Measurements from ENCODE around the gene TEC. TPM values are rescaled to one million over a fixed set of nuclear protein-coding genes. Genes with fewer than 3 reads are reported as not detected.

The TEC gene
- total RNA-seq, 1 donor from 2014 or later = 1.8 TPM

GRCh38 chr4:48244665-48245064 is 25.0 kb downstream of the TEC start:
- Mint-ChIP-seq H3K36me3 (no peaks in the 10 kb centered on the region), H3K27me3 (no peaks in the 10 kb centered on the region), H3K4me1 (ENCODE audit: unreplicated experiment) (no peaks in the 10 kb centered on the region), H3K4me3 (no peak overlapping the region), H3K27ac (no peak overlapping the region), H3K9me3 (no peaks in the 10 kb centered on the region)
- DNase-seq (ENCODE audit: extremely low spot score, unreplicated experiment) = no peak
- TF ChIP-seq CTCF (conservative IDR thresholded peaks at IDR 0.05) = no peak

GRCh38 chr4:48243887-48244286 is 25.8 kb downstream of the TEC start:
- H3K36me3 Mint-ChIP-seq = no peaks in the 10 kb centered on the region
- TF ChIP-seq CTCF (conservative IDR thresholded peaks at IDR 0.05) = no peak
- H3K9me3 Mint-ChIP-seq = no peaks in the 10 kb centered on the region
- DNase-seq (ENCODE audit: extremely low spot score, unreplicated experiment) = no peak
- no peaks in the 10 kb centered on the region for H3K27me3 Mint-ChIP-seq
- H3K27ac Mint-ChIP-seq = no peak overlapping the region
- H3K4me1 Mint-ChIP-seq (ENCODE audit: unreplicated experiment) = no peaks in the 10 kb centered on the region
- no peak overlapping the region for H3K4me3 Mint-ChIP-seq

- no peak for DNase-seq (ENCODE audit: extremely low spot score, unreplicated experiment)
- Mint-ChIP-seq H3K4me3 (no peak overlapping the region), H3K27ac (no peak overlapping the region), H3K27me3 (no peaks in the 10 kb centered on the region), H3K4me1 (ENCODE audit: unreplicated experiment) (no peaks in the 10 kb centered on the region), H3K36me3 (no peaks in the 10 kb centered on the region), H3K9me3 (no peaks in the 10 kb centered on the region)
- TF ChIP-seq CTCF (conservative IDR thresholded peaks at IDR 0.05) = no peak
These were observed 26.2 kb downstream of the TEC start for GRCh38 chr4:48243429-48243828.

GRCh38 chr4:48242511-48243195 is 27.0 kb downstream of the TEC start:
- no peak for DNase-seq (ENCODE audit: extremely low spot score, unreplicated experiment)
- Mint-ChIP-seq H3K27me3 (no peaks in the 10 kb centered on the region), H3K4me3 (no peak overlapping the region), H3K9me3 (no peaks in the 10 kb centered on the region), H3K27ac (no peak overlapping the region), H3K36me3 (no peaks in the 10 kb centered on the region), H3K4me1 (ENCODE audit: unreplicated experiment) (no peaks in the 10 kb centered on the region)
- no peak for TF ChIP-seq CTCF (conservative IDR thresholded peaks at IDR 0.05)

GRCh38 chr4:48241731-48242130 is 27.9 kb downstream of the TEC start:
- Mint-ChIP-seq H3K4me1 (ENCODE audit: unreplicated experiment) (no peaks in the 10 kb centered on the region), H3K27ac (no peak overlapping the region), H3K27me3 (no peaks in the 10 kb centered on the region), H3K9me3 (no peaks in the 10 kb centered on the region), H3K4me3 (no peak overlapping the region), H3K36me3 (no peaks in the 10 kb centered on the region)
- no peak for TF ChIP-seq CTCF (conservative IDR thresholded peaks at IDR 0.05)
- DNase-seq (ENCODE audit: extremely low spot score, unreplicated experiment) = no peak

Data from type B pancreatic cell (in vitro differentiated cells).